ENCODE measurements around the gene SCNN1B. TPM values are rescaled to one million over a fixed set of nuclear protein-coding genes. Genes with fewer than 3 reads are reported as not detected.

Gene SCNN1B
- total RNA-seq, 1 donor = not detected

GRCh38 chr16:23408242-23408822 lies 106.2 kb downstream of the SCNN1B start:
- H3K4me3 ChIP-seq (ENCODE audit: low read depth, low read length) = no peak overlapping the region
- TF ChIP-seq CTCF (IDR thresholded peaks at IDR 0.05; ENCODE audit: insufficient read depth, low read length) = no peak
- no peak for DNase-seq (ENCODE audit: low read depth)

GRCh38 chr16:23408823-23409298 lies 106.8 kb downstream of the SCNN1B start:
- H3K4me3 ChIP-seq (ENCODE audit: low read depth, low read length) = no peak overlapping the region
- TF ChIP-seq CTCF (IDR thresholded peaks at IDR 0.05; ENCODE audit: insufficient read depth, low read length) = no peak
- peak; percentile 62 for DNase-seq (ENCODE audit: low read depth)

GRCh38 chr16:23409522-23409921 lies 107.4 kb downstream of the SCNN1B start:
- no peak for DNase-seq (ENCODE audit: low read depth)
- no peak for TF ChIP-seq CTCF (IDR thresholded peaks at IDR 0.05; ENCODE audit: insufficient read depth, low read length)
- H3K4me3 ChIP-seq (ENCODE audit: low read depth, low read length) = no peak overlapping the region

- TF ChIP-seq CTCF (IDR thresholded peaks at IDR 0.05; ENCODE audit: insufficient read depth, low read length) = no peak
- no peak overlapping the region for H3K4me3 ChIP-seq (ENCODE audit: low read depth, low read length)
- DNase-seq (ENCODE audit: low read depth) = no peak
Measured at GRCh38 chr16:23410176-23410575, 108.1 kb downstream of the SCNN1B start.

GRCh38 chr16:23414731-23415130 lies 112.6 kb downstream of the SCNN1B start:
- TF ChIP-seq CTCF (IDR thresholded peaks at IDR 0.05; ENCODE audit: insufficient read depth, low read length) = no peak
- no peak overlapping the region for H3K4me3 ChIP-seq (ENCODE audit: low read depth, low read length)
- no peak for DNase-seq (ENCODE audit: low read depth)

- no peak overlapping the region for H3K4me3 ChIP-seq (ENCODE audit: low read depth, low read length)
- no peak for TF ChIP-seq CTCF (IDR thresholded peaks at IDR 0.05; ENCODE audit: insufficient read depth, low read length)
- no peak for DNase-seq (ENCODE audit: low read depth)
Measured at GRCh38 chr16:23416816-23417215, 114.7 kb downstream of the SCNN1B start.

- no peak for TF ChIP-seq CTCF (IDR thresholded peaks at IDR 0.05; ENCODE audit: insufficient read depth, low read length)
- no peak overlapping the region for H3K4me3 ChIP-seq (ENCODE audit: low read depth, low read length)
- DNase-seq (ENCODE audit: low read depth) = no peak
Measured at GRCh38 chr16:23420011-23420410, 117.9 kb downstream of the SCNN1B start.
